HG03354 (cell line): ENCODE data around the gene STXBP5.

ENCODE experiments used
- ATAC-seq: cut with Tn5 transposase; IDR thresholded peaks from one replicate; pipeline ENCODE4 v1.9.1; 2021; ENCODE audit warnings: mild to moderate bottlenecking; ENCODE audit not compliant: unreplicated experiment, poor library complexity, severe bottlenecking

STXBP5 gene

GRCh38 chr6:147207837-147208754, 3.9 kb downstream of the STXBP5 start:
- ATAC-seq = no peak

- ATAC-seq = no peak
These were observed 5.7 kb downstream of the STXBP5 start for GRCh38 chr6:147209762-147210449.

- ATAC-seq = no peak
These were observed 7.1 kb downstream of the STXBP5 start for GRCh38 chr6:147211349-147211748.

GRCh38 chr6:147211831-147212230, 7.6 kb downstream of the STXBP5 start:
- no peak for ATAC-seq

GRCh38 chr6:147212622-147213021, 8.4 kb downstream of the STXBP5 start:
- no peak for ATAC-seq

- no peak for ATAC-seq
These were observed 9.6 kb downstream of the STXBP5 start for GRCh38 chr6:147213772-147214171.

- no peak for ATAC-seq
These were observed 10.3 kb downstream of the STXBP5 start for GRCh38 chr6:147214248-147215227.

GRCh38 chr6:147216915-147217314, 12.7 kb downstream of the STXBP5 start:
- ATAC-seq = no peak

GRCh38 chr6:147217840-147218404, 13.7 kb downstream of the STXBP5 start:
- no peak for ATAC-seq

- no peak for ATAC-seq
These were observed 14.6 kb downstream of the STXBP5 start for GRCh38 chr6:147218797-147219196.

- ATAC-seq = no peak
These were observed 15.2 kb downstream of the STXBP5 start for GRCh38 chr6:147219463-147219862.

- no peak for ATAC-seq
These were observed 16.1 kb downstream of the STXBP5 start for GRCh38 chr6:147220345-147220744.

- no peak for ATAC-seq
These were observed 17.5 kb downstream of the STXBP5 start for GRCh38 chr6:147221739-147222138.

- ATAC-seq = peak; percentile 61
These were observed 18.1 kb downstream of the STXBP5 start for GRCh38 chr6:147222160-147222838.

GRCh38 chr6:147223736-147224135, 19.5 kb downstream of the STXBP5 start:
- ATAC-seq = no peak

GRCh38 chr6:147226163-147226724, 22.0 kb downstream of the STXBP5 start:
- ATAC-seq = no peak

GRCh38 chr6:147226877-147227276, 22.7 kb downstream of the STXBP5 start:
- no peak for ATAC-seq

- ATAC-seq = no peak
These were observed 23.6 kb downstream of the STXBP5 start for GRCh38 chr6:147227770-147228320.
